Neural cell (in vitro differentiated cells): ENCODE data around the gene FBL.

Experiments used
- EP300 ChIP-seq: fragments of 450-650 bp; conservative IDR thresholded peaks from 2 replicates; pipeline ENCODE4 v1.6.1; 2014; ENCODE audit warnings: antibody characterized with exemption, mild to moderate bottlenecking, moderate library complexity; ENCODE audit not compliant: poor library complexity, severe bottlenecking
- EZH2 ChIP-seq: fragments of 200-600, 300-800 bp; shearing (Covaris generic), sonication (generic); IDR thresholded peaks from 2 replicates; pipeline ENCODE4 v1.6.1; 2014; ENCODE audit warnings: antibody characterized with exemption, low read length, borderline replicate concordance, mild to moderate bottlenecking; ENCODE audit not compliant: insufficient read depth, poor library complexity, severe bottlenecking
- POLR2AphosphoS5 ChIP-seq: IDR thresholded peaks from 2 replicates; pipeline ENCODE4 v1.6.1; 2012
- SMC3 ChIP-seq: fragments of 450-650 bp; conservative IDR thresholded peaks from 2 replicates; pipeline ENCODE4 v1.6.1; 2014; ENCODE audit warnings: antibody characterized with exemption, mild to moderate bottlenecking, moderate library complexity; ENCODE audit not compliant: poor library complexity
- TAF1 ChIP-seq: IDR thresholded peaks from 2 replicates; pipeline ENCODE4 v1.6.1; 2012; ENCODE audit warnings: low read depth
- TF ChIP-seq, protein P1 (sequence below): fragments of 450-650 bp; IDR thresholded peaks from 2 replicates; pipeline ENCODE4 v1.5.1; 2014; ENCODE audit warnings: antibody characterized with exemption, mild to moderate bottlenecking, moderate library complexity; ENCODE audit not compliant: poor library complexity, severe bottlenecking

- TF ChIP-seq, protein P1, sequence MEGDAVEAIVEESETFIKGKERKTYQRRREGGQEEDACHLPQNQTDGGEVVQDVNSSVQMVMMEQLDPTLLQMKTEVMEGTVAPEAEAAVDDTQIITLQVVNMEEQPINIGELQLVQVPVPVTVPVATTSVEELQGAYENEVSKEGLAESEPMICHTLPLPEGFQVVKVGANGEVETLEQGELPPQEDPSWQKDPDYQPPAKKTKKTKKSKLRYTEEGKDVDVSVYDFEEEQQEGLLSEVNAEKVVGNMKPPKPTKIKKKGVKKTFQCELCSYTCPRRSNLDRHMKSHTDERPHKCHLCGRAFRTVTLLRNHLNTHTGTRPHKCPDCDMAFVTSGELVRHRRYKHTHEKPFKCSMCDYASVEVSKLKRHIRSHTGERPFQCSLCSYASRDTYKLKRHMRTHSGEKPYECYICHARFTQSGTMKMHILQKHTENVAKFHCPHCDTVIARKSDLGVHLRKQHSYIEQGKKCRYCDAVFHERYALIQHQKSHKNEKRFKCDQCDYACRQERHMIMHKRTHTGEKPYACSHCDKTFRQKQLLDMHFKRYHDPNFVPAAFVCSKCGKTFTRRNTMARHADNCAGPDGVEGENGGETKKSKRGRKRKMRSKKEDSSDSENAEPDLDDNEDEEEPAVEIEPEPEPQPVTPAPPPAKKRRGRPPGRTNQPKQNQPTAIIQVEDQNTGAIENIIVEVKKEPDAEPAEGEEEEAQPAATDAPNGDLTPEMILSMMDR = no peak
- no peak for TF ChIP-seq TAF1
- TF ChIP-seq EZH2 = no peak
- TF ChIP-seq SMC3 = no peak
- TF ChIP-seq EP300 = no peak
- TF ChIP-seq POLR2AphosphoS5 = no peak
These were observed 5.7 kb downstream of the FBL start for GRCh38 chr19:39840492-39840891.
